ENCODE results near the gene VPS37C.
A peak's percentile ranks its signal among the peaks of the same experiment; 100 is the strongest.

VPS37C gene

DNA sequence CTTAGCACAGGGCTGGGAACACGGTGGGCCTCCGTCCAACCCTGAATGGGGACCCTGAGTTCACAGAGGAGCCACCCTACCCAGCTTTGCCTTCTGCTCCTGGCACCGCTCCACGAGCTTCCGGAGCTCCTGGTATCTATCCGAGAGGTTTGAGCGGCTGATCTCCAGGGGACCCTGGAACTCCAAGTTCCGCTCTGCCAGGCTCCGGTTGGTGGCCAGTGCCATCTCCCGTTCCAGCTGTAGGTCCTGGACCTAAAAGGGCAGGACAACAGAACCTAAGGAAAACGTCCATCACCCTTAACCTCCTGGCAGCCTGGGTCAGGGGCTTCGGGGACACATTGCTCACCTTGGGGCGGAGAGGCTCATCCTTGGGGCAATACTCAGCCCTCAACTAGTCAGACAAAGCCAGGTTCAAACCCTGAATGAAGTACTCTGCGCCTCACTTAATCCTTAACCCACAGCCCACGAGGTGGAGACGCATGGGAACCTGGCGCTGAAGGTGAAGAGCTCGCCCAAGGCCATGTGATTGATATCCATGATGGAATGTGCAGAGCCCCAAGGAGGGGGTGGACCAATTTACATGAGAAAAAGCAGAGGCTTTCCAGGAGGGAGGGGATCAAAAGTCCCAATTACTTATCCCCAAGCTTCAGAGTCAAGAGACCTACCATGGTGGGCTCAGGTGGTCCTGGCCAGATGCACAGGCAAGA lies 27.1 kb downstream of the VPS37C start:
- FAIRE-seq (no peak), DNase-seq (ENCODE audit: low spot score) (no peak)

DNA sequence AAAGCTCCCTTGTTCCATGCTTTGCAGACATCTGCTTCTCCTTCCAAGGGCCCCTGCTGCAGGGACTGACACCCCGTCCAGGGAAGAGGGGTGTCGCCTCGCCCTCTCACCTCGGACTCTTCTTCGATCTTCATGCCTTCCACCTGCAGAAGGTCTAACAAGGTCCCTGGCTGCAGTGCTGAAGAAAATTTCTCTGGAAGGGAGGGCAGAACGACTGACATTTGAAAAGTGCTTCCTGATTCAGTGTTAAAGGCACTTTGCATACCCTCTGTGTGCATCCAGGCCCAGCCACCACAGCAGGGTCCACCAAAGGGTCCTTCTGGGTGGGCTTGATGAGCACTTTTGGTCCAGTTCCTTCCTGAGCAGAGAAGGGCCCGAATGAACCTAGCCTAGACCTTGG lies 28.1 kb downstream of the VPS37C start:
- DNase-seq (ENCODE audit: low spot score), result no peak
- no peak for FAIRE-seq

DNA sequence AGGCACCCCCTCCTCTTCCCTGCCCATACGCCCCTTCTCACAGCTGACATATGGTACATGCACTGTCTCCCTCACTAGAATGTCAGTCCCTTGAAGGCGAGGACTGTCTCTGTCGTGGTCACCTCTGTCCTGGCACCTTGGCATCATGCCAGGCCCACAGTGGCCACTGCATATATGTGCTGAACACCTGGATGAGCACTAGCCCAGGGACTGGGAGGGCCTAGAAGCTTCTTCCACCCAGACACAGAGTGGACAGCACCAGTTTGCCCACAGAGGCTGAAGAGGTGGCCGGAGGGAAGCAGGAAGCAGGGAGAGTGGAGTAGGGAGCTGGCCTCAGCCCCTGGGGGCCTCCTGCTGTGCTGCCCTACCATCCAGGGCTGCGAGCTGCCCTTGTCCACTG lies 28.6 kb downstream of the VPS37C start:
- FAIRE-seq, result no peak
- DNase-seq (ENCODE audit: low spot score), result no peak

DNA sequence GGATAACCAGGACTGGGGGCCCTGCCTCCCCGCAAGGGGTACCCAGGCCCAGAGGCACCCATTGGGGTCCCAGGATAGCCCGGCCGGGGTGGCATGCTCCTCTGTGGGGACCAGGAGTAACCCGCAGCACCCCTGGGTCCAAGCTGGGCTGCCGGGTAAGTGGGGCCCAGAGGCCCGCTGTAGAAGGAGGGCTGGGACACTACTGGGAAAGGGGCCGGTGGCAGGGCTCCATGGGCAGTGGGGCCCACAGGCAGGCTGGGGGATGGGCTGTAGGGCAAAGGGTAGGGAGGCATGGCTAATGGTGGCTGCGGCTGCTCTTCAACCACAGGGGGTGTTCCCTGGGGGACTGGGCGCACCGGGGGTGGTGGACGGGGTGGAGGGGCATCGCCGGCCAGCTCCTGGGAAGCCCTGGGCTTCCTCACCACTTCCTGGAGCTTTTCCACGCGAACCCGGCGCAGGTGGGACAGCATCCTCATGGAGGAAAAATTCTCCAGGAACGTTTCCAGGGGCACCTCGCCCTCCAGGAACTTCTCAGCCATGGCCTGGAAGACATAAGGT lies 29.1 kb downstream of the VPS37C start:
- DNase-seq (ENCODE audit: low spot score), result no peak
- no peak for FAIRE-seq

DNA sequence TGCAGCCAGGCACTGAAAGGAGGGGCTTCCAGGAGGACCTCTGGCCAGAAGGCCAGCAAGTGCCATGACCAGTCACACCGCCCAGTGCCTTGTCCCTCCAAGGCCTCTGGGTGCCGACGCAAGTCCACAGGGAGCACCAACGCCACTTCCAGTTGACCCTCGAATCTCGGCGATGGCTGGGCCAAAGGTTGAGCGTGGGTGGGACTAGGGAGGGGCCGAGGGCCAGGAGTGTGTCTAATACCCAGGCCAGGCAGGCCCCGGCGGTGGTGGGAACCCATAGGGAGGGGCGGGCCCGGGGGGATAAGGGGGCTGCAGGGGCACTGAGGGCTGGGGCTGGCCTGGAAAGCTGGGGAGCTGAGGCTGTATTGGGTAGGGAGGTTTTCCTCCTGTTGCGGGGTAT lies 29.6 kb downstream of the VPS37C start:
- DNase-seq (ENCODE audit: low spot score) (no peak), FAIRE-seq (no peak)

DNA sequence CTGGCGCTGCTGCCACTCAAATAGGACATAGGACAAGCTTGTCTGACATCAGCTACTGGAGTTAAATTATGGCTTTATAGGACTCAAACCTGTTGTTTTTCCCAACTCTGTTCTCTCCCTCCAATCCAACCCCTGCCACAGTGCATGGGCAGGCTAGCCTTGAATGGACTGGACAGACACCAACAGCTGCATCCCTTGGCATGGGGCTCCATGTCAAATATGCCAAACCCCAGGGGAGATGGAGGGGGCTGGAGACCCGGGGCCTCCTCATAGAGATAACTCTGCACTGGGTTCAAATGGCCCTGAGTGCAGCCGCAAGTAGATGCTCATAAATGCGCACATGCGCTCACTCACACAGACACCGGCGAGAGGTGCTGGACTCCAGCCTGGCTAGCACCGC lies 30.0 kb downstream of the VPS37C start:
- DNase-seq (ENCODE audit: low spot score) (no peak), FAIRE-seq (no peak)

DNA sequence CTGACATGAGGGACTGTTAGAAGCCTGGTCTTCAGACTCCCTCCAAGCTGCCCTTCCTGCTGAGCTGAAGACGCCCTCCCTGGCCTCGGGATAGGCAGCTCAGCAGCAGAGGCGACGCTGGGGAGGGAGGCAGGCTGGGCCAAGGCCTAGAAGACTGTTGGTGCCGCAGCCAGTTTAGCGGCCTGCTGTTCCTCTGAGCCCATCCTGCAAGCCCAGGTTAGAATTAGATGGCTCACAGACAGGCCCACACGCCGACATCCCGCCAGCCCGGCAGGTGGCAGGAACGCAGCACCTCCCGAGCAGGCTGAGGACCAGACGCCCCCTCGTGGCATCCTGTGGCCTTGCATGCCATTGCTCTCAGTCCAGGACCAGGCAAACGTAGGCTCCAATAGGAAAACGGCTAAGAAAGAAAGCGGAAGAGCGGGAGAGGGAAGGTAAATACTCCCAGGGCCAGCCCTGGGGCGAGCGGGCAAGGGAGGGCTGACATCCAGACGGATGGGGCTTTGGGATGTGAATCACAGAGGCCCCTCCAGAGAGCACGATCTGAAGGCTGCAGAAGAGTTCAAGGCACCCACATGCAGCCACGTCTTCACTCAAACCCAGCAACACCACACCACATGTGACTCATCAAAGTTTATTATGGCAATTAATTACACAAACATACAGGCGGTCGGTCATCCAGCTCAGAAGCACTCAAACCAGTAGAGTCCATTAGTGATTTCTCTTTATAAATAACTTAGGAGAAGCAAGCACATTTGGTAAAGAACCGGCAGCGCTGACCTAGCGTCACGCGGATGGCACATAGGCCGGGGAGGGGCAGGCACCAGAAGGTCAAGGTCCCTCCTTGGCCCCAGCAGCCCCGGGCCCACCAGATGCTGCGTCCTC lies 31.3 kb downstream of the VPS37C start:
- peak; percentile 76 for DNase-seq (ENCODE audit: low spot score)
- no peak for FAIRE-seq

DNA sequence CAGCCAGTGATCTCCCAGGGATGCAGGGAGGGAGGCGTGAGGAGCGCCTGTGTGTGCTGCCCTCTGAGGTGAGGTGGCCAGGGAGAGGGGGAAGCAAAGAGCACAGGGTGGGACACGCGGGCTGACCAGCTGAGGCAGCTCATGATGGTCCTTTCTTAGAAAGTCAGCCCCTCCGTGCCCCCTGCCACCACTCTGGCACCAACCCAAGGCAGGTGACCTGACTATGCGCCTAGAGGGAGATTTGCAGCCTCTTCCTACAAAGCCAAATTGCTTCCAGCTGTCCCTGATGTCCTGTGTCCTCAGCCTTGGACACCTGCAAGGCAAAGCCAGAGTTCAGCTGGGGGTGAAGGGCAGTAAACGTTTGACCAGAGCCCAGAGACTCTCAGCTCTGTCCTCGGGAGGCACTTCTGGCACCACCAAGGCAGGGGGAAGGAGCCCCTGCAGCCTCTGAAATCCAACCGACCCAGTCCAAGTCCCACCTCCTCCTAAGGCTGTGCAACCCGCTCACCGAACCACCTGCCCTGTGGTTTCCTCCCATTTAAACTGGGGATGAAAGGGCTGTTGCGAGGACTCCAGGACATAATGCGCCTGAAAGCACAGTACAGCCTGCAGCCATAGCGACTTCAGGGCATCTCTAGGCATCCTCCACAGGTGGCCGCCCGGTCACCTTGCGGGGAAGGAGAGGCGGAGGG lies 32.1 kb downstream of the VPS37C start:
- no peak for DNase-seq (ENCODE audit: low spot score)
- FAIRE-seq, result no peak

DNA sequence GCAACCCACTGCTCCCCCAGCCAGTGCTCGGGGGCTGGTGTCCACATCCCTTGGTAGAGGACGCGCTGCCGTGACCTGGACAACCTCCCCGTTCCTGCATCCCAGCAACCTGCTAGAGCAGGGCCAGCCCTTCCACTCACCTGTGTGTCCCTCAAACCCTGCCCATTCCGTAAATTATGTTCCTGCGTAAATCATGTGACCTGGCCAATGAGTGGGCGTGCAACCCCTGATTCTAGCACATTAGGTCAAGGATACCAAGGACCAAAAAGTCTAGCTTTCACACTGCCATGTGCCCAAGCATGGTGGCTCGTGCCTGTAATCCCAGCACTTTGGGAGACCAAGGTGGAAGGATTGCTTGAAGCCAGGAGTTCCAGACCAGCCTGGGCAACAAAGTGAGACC lies 33.2 kb downstream of the VPS37C start:
- DNase-seq (ENCODE audit: low spot score) (no peak), FAIRE-seq (no peak)

DNA sequence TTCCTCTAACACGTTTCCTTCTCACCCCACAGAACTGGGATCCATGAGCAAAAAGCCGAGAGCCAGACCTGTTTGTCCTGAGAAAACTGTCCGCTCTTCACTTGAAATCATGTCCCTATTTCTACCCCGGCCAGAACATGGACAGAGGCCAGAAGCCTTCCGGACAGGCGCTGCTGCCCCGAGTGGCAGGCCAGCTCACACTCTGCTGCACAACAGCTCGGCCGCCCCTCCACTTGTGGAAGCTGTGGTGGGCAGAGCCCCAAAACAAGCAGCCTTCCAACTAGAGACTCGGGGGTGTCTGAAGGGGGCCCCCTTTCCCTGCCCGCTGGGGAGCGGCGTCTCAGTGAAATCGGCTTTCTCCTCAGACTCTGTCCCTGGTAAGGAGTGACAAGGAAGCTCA lies 35.0 kb downstream of the VPS37C start:
- no peak for FAIRE-seq
- no peak for DNase-seq (ENCODE audit: low spot score)

DNA sequence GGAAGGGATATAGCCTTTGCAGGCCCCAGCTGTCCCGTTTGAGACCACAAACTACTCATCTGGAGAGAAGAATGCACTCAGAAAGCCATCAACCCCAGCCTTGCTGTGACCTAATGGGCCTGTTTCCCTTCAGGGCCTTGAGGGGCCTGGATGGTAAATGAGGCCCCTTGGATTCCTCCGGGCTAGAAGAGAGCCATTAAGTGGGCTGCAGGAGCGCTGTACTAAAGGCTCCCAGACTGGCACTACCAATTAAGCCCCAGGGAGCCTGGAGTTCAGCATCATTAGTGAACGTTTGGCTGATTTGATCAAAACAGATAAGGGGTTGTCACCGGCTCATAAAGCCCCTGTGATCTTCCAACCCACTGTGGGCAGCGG lies 35.9 kb downstream of the VPS37C start:
- no peak for FAIRE-seq
- no peak for DNase-seq (ENCODE audit: low spot score)

DNA sequence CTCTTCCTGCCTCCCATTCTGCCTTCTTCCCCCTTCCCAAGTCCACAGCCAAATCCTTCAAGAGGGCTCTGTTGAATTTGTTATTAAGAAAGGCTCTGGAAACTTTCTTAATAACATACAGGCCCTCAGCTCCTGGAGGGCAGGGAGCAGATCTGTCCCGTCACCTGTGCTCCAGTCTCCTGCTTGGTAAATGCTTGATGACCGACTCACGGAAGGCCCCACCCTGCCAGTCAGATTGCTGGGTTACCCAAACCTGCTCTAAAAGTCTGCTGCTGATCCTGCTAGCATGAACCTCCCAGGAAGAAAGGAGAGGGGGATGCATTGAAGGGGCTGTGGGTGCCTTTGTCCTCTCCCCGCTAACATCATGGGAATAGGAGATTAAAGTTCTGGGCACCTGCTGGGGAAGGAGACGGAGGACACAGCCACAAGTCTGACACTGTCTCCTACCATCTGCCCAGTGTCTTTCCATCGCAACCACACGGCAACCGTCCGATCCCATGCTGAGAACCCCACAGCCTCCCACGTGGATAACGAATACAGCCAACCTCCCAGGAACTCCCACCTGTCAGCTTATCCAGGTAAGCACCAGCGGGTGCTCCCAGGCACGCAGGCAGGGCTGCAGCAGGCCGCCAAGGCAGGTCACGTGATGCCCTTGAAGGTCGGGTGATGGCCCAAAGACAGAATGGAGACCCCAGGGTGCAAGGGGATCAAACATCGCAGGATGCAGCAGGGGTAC lies 36.5 kb downstream of the VPS37C start:
- DNase-seq (ENCODE audit: low spot score) (no peak), FAIRE-seq (no peak)

DNA sequence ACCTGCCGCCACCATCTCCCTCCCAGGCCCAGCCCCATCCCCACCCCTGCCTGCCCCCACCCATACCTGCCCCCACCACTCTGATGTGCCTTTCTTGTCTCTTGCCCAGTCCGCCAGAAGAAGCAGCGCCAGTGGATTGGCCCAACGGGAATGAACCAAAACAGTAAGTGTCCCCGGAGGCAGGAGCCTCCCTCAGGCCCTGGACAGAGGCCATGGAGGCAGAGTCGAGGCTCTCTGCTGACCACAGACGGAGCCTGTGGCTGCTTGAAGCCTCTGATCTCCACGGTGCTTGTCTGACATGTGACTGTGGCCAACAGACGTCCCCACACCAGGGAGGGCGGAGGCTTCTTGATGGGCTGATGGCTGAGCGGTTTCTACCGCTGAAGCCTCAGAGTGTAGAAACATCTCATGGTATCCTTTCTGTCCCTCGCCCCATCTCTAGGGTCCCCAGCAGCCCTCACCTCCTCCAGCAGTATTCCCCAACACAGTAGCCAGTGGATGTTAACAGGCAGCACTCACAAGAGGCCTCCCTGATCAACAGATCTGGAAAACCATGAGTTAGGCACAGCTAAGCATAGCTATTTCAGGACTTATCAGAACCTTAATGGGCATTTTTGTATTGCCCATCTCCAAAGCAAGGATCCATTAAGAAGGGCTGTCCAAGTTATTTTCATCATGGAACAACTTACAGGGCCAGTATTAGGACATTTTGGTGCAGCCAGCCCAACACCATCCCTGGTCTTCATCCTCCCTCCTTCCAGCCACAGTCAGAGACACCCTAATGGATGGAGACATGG lies 37.3 kb downstream of the VPS37C start:
- FAIRE-seq, result no peak

DNA sequence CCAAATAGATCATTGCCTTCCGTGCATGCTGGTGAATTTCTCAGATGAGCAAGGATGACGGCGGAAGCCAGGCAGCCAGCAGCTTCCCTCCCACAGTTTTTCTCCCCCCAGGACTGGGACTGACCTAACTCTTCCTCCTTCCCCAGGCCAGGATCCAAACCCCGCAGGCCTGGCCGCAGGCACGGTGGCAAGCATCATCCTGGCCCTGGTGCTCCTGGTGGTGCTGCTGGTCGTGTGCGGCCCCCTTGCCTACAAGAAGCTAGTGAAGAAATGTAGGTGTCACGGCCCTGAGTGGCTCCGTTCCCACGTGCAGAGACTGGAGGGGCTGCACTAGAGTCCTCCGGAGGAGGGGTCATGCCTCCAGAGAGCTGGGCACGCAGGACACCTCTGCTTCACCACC lies 38.5 kb downstream of the VPS37C start:
- no peak for DNase-seq (ENCODE audit: low spot score)
- no peak for FAIRE-seq

More for the DNA sequence above, 37.3 kb downstream of the VPS37C start:
- no peak for DNase-seq (ENCODE audit: low spot score)

DNA sequence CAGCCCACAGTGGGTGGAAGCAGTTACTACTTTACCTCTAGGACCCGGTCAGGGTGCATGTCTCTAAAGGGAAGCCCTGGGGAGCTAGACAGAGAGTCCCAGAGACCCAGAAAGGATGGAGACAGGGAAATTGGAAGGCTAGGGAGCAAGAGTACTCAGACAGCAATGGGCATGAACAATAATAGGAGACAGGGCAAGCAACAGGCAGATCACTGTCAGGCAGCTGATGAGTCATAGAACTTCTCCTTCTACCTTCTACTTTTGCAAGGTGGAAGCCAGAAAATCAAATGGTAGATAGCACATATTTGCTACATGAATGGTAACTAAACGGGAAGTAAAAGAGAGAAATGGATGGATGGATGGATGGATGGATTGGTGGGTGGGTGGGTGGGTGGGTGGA lies 39.3 kb downstream of the VPS37C start:
- DNase-seq (ENCODE audit: low spot score) (no peak), FAIRE-seq (no peak)

DNA sequence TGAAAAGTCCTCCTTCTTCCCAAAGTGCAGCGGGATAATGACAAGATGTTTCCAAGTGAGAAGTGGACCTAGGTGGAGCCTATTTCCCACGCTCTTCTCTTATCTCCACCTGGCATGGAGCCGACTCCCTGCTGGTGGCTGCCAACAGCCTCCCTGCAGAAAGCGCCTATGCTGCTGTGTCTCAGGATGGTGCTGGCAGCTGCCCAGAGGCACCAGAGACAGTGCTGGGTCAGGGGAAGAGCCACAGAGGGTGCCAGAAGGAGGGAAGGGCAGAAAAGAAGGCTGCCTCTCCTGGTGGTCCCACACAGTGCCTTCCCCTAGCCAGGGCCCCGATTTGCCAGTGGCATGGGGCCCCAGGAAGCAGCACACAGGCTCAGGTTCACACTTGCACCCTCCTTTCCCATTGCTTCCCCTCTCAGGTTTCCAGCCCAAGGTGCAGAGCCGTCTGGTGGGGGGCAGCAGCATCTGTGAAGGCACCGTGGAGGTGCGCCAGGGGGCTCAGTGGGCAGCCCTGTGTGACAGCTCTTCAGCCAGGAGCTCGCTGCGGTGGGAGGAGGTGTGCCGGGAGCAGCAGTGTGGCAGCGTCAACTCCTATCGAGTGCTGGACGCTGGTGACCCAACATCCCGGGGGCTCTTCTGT lies 39.9 kb downstream of the VPS37C start:
- no peak for DNase-seq (ENCODE audit: low spot score)
- FAIRE-seq, result no peak

DNA sequence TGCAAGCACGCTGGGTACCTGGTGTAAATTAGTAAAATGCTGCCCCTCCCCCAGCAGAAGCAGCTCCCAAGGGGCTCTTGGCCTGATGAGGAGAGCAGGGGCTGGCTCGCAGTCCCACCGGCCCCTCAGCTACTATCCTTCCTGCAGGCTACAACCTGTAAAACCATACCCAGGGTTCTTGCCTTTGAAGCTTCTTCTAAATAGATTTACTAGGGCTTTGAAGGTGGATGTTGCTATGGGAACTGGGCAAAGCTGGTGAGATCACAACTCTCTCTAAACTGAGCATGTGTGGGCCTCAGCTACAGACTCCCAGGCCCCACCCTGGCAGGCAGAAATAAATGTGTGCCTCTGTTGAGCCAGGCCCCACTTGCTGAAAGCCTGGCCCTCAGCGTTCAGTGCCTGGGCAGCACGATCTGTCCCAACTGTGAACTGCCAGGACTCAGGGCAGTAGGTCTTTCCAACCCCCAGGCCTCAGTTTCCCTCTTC lies 40.5 kb downstream of the VPS37C start:
- FAIRE-seq (no peak), DNase-seq (ENCODE audit: low spot score) (no peak)

DNA sequence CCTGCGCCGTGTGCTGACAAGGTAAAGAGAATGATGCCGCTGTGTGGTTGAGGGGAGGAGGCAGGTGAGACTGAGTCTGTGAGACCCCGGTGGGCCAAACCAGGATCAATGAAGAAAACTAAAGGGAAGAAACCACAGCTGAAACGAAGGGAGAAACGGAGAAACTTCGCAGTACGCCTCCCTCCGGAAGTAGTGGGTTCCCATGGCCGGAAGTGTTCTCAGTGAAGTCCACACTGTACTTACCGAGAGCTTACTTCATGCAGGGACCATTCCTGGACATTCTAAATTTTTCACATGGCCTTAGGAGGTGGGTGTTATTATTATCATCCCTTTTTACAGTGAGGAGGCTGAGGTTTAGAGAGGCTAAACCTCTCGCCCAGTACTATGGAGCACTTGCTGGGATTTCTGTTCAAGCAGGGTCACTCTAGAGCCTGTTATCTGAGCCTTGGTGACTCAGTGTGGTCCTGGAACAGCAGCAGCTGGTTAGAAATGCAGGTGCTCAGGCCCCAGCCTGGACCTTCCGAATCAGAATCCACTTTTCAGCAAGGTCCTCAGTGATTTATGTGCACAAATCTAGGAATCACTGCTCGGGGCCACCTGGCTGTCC lies 41.0 kb downstream of the VPS37C start:
- DNase-seq (ENCODE audit: low spot score) (no peak), FAIRE-seq (no peak)

DNA sequence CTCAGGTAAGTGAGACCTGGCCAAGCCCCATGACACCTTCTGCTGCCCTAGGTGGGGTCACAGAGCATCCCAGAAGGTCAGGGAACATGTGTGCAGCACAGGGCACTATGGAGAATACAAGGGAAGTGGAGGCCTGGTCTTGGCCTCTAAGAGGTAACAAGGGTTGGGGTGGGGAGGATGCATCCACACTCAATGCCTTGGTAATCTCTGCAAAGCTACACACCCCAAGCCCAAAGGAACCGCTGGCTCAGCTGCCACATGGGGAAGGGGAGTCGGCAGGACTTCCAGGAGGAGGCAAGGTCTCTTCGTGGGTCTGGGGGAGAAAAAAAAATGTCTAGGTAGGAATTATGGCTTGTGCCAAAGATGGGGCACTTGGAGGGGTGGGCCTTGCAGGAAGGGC lies 41.7 kb downstream of the VPS37C start:
- DNase-seq (ENCODE audit: low spot score) (no peak), FAIRE-seq (no peak)

Data from RCC 7860 (cell line).